ENCODE results near the gene GJD2.
A peak's percentile ranks its signal among the peaks of the same experiment; 100 is the strongest.

GJD2 gene

DNA sequence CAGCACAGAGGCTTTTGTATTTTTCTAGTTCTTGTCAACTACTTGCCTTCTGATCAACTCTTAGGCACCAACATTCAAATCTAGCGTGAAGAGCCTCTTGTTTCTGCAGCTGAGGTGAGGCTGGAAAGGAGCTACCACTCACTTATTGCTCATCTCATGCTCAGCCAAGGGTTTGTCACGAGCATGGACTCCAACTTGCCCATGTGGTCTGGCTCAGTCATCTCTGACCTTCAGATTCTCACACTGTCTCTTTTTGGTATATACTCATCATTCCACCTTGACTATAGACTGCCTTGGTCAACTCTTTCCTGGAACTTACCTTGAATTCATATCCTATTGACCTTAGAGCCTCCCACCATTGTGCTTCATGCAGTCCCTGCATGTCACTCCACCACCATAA lies 5.2 kb upstream of the GJD2 start:
- Mint-ChIP-seq H3K36me3 (ENCODE audit: insufficient read depth) (no peaks in the 10 kb centered on the region), H3K27me3 (peaks cover 61 to 73% of the 10 kb centered on the region in 2 donors), H3K27ac (no peak overlapping the region), H3K9me3 (no peaks in the 10 kb centered on the region), H3K4me3 (no peak overlapping the region), H3K4me1 (ENCODE audit: low read depth in 2 of 2) (peaks cover 0 to 2% of the 10 kb centered on the region in 2 donors)
- DNase-seq, result no peak
- ATAC-seq (replicated peaks), result no peak

GRCh38 chr15:34759347-34759746 lies 4.5 kb upstream of the GJD2 start:
- no peaks in the 10 kb centered on the region for H3K9me3 Mint-ChIP-seq
- peaks cover 62 to 76% of the 10 kb centered on the region in 2 donors for H3K27me3 Mint-ChIP-seq
- ATAC-seq (replicated peaks), result no peak
- DNase-seq, result no peak
- H3K4me1 Mint-ChIP-seq (ENCODE audit: low read depth in 2 of 2), result peaks cover 0 to 2% of the 10 kb centered on the region in 2 donors
- H3K27ac Mint-ChIP-seq, result no peak overlapping the region
- no peak overlapping the region for H3K4me3 Mint-ChIP-seq
- no peaks in the 10 kb centered on the region for H3K36me3 Mint-ChIP-seq (ENCODE audit: insufficient read depth)

DNA sequence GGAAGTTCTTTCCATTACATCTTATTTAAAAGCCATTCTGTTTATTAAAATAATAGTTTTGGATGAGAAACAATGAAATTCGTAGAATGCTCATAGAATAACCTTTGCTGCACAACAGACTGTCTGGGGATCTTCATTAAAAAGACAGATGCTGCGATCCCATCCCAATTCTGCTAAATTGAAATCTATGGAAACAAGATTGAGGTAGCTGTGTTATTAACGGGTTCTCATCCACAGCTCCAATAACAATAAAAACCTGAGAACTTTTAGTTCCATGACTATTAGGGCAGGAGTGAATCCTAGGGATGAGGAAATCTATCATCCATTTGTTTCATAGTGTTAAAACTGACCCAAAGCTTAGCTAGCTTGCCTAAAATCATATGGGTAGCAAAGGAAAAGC lies 2.5 kb upstream of the GJD2 start:
- no peak for DNase-seq
- Mint-ChIP-seq H3K36me3 (ENCODE audit: insufficient read depth) (no peaks in the 10 kb centered on the region), H3K9me3 (no peaks in the 10 kb centered on the region), H3K4me3 (no peak overlapping the region), H3K27me3 (peaks cover 74 to 84% of the 10 kb centered on the region in 2 donors), H3K27ac (no peak overlapping the region), H3K4me1 (ENCODE audit: low read depth in 2 of 2) (peaks cover 0 to 2% of the 10 kb centered on the region in 2 donors)
- no peak for ATAC-seq (replicated peaks)

DNA sequence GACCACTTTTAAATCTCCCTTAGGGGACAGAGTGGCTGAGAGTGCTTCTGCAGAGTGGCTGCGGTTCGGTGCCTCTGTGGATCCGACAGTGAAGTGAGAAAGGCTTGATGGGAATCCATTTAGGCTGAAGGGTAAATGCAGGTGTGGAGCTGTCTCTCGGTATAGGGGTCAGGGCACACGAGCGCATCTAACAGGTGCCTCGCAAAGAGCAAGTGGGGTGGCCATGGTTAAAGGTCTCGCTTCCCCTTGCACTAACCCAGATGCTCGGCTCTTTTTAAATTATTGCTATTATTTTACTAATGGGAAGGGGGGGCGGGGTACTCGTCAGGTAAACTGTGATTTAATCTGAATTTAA lies 598 bp upstream of the GJD2 start:
- no peak overlapping the region for H3K4me3 Mint-ChIP-seq
- no peak for DNase-seq
- peaks cover 74 to 91% of the 10 kb centered on the region in 2 donors for H3K27me3 Mint-ChIP-seq
- no peak overlapping the region for H3K27ac Mint-ChIP-seq
- no peaks in the 10 kb centered on the region for H3K9me3 Mint-ChIP-seq
- peaks cover 0 to 2% of the 10 kb centered on the region in 2 donors for H3K4me1 Mint-ChIP-seq (ENCODE audit: low read depth in 2 of 2)
- H3K36me3 Mint-ChIP-seq (ENCODE audit: insufficient read depth), result no peaks in the 10 kb centered on the region
- ATAC-seq (replicated peaks), result no peak

GRCh38 chr15:34754171-34754601 lies 612 bp downstream of the GJD2 start:
- peaks cover 65 to 91% of the 10 kb centered on the region in 2 donors for H3K27me3 Mint-ChIP-seq
- DNase-seq, result no peak
- ATAC-seq (replicated peaks), result no peak
- H3K27ac Mint-ChIP-seq, result no peak overlapping the region
- H3K36me3 Mint-ChIP-seq (ENCODE audit: insufficient read depth), result no peaks in the 10 kb centered on the region
- H3K4me1 Mint-ChIP-seq (ENCODE audit: low read depth in 2 of 2), result peaks cover 0 to 2% of the 10 kb centered on the region in 2 donors
- H3K9me3 Mint-ChIP-seq, result no peaks in the 10 kb centered on the region
- H3K4me3 Mint-ChIP-seq, result peak overlapping the region in 1 of 2 donors; percentile 69

DNA sequence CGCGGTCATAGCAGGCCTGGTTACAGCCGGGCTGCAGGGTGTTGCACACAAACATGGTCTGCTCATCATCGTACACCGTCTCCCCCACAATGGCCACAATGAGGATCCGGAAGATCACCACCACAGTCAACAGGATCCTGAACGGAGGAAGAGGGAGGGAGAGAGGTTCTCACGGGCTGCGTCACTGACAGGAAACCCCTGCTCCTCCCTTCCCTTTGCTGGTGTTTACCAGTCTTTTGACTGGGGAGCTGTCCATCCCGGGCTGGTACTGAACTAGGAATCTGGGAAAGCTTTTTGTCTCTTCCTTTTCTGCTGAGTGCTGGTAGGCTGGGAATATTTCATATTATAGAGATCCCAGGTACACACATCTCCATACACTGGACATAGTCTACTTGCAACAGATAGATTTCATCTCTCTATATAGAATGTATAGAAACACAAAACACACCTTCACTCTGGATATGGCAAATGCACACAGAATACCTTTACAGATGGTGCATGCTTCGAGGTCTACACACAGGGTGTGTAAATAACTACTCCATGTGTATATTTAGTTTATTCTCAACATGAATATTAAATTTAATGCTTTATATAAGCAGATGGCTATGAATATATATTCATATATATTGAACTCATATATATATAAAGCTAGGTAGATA lies 1.4 kb downstream of the GJD2 start:
- H3K36me3 Mint-ChIP-seq (ENCODE audit: insufficient read depth), result no peaks in the 10 kb centered on the region
- no peak for ATAC-seq (replicated peaks)
- no peak for DNase-seq
- peaks cover 0 to 2% of the 10 kb centered on the region in 2 donors for H3K4me1 Mint-ChIP-seq (ENCODE audit: low read depth in 2 of 2)
- H3K9me3 Mint-ChIP-seq, result no peaks in the 10 kb centered on the region
- H3K4me3 Mint-ChIP-seq, result no peak overlapping the region
- H3K27ac Mint-ChIP-seq, result no peak overlapping the region
- peaks cover 63 to 91% of the 10 kb centered on the region in 2 donors for H3K27me3 Mint-ChIP-seq

- H3K27ac Mint-ChIP-seq, result no peak overlapping the region
- ATAC-seq (replicated peaks) (no peak), DNase-seq (no peak)
- no peaks in the 10 kb centered on the region for H3K9me3 Mint-ChIP-seq
- no peak overlapping the region for H3K4me3 Mint-ChIP-seq
- H3K27me3 Mint-ChIP-seq, result peaks cover 48 to 85% of the 10 kb centered on the region in 2 donors
- H3K36me3 Mint-ChIP-seq (ENCODE audit: insufficient read depth), result no peaks in the 10 kb centered on the region
- no peaks in the 10 kb centered on the region for H3K4me1 Mint-ChIP-seq (ENCODE audit: low read depth in 2 of 2)
Measured at GRCh38 chr15:34749691-34750090, 5.1 kb downstream of the GJD2 start.

GRCh38 chr15:34739346-34739745 lies 15.5 kb downstream of the GJD2 start:
- no peaks in the 10 kb centered on the region for H3K36me3 Mint-ChIP-seq (ENCODE audit: insufficient read depth)
- no peak for ATAC-seq (replicated peaks)
- H3K27ac Mint-ChIP-seq, result no peak overlapping the region
- no peaks in the 10 kb centered on the region for H3K4me1 Mint-ChIP-seq (ENCODE audit: low read depth in 2 of 2)
- no peaks in the 10 kb centered on the region for H3K9me3 Mint-ChIP-seq
- no peak for DNase-seq
- H3K27me3 Mint-ChIP-seq, result peaks cover 38 to 63% of the 10 kb centered on the region in 2 donors
- no peak overlapping the region for H3K4me3 Mint-ChIP-seq

GRCh38 chr15:34738002-34738401 lies 16.8 kb downstream of the GJD2 start:
- Mint-ChIP-seq H3K9me3 (no peaks in the 10 kb centered on the region), H3K4me3 (no peak overlapping the region), H3K27ac (no peak overlapping the region), H3K27me3 (peaks cover 31 to 52% of the 10 kb centered on the region in 2 donors), H3K36me3 (ENCODE audit: insufficient read depth) (no peaks in the 10 kb centered on the region), H3K4me1 (ENCODE audit: low read depth in 2 of 2) (no peaks in the 10 kb centered on the region)
- ATAC-seq (replicated peaks) (no peak), DNase-seq (no peak)

GRCh38 chr15:34737477-34737876 lies 17.3 kb downstream of the GJD2 start:
- DNase-seq (no peak), ATAC-seq (replicated peaks) (no peak)

GRCh38 chr15:34734303-34734702 lies 20.5 kb downstream of the GJD2 start:
- DNase-seq (no peak), ATAC-seq (replicated peaks) (no peak)
- H3K4me1 Mint-ChIP-seq (ENCODE audit: low read depth in 2 of 2), result no peaks in the 10 kb centered on the region
- H3K36me3 Mint-ChIP-seq (ENCODE audit: insufficient read depth), result no peaks in the 10 kb centered on the region
- no peaks in the 10 kb centered on the region for H3K9me3 Mint-ChIP-seq
- H3K4me3 Mint-ChIP-seq, result no peak overlapping the region
- H3K27ac Mint-ChIP-seq, result no peak overlapping the region
- peaks cover 26 to 40% of the 10 kb centered on the region in 2 donors for H3K27me3 Mint-ChIP-seq

More at GRCh38 chr15:34737477-34737876, 17.3 kb downstream of the GJD2 start:
- Mint-ChIP-seq H3K36me3 (ENCODE audit: insufficient read depth) (no peaks in the 10 kb centered on the region), H3K4me1 (ENCODE audit: low read depth in 2 of 2) (no peaks in the 10 kb centered on the region), H3K4me3 (no peak overlapping the region), H3K9me3 (no peaks in the 10 kb centered on the region), H3K27ac (no peak overlapping the region), H3K27me3 (peaks cover 33 to 49% of the 10 kb centered on the region in 2 donors)

DNA sequence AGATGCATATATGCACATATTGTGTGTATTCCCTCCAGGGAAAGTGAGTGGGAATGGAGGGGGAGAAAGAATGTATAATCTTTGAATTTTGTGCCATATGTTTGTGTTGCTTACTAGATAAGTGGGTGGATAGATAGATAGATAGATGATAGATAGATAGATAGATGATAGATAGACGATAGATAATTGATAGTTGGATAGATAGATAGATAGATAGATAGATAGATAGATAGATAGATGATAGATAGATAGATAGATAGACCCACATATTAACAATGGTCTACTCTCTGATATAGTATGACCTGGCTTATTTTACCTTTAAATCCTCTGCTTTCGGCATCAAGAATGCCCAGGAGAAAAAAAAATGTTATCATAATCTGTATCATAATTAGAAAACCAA lies 21.2 kb downstream of the GJD2 start:
- Mint-ChIP-seq H3K4me3 (no peak overlapping the region), H3K27me3 (peaks cover 26 to 39% of the 10 kb centered on the region in 2 donors), H3K4me1 (ENCODE audit: low read depth in 2 of 2) (no peaks in the 10 kb centered on the region), H3K27ac (no peak overlapping the region), H3K9me3 (no peaks in the 10 kb centered on the region), H3K36me3 (ENCODE audit: insufficient read depth) (no peaks in the 10 kb centered on the region)
- ATAC-seq (replicated peaks), result no peak
- DNase-seq, result no peak

DNA sequence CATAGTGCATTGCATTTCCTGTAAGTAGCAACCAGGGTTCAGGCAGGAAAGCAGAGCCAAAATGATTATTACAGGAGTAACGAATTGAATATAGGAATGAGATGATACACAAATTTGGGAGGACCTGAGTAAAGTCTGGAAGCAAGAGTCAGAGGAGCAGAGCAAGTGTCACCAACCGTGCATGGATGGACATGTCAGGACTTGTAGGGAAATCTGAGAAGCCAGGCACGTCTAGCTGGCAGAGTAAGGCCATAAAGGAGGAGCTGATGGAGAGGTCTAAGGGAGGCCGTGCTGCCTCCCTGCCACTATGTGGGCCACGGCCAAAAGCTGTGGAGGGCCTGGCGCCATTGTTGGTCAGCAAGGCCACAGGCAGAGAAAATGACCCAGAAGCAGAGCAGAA lies 22.4 kb downstream of the GJD2 start:
- Mint-ChIP-seq H3K9me3 (no peaks in the 10 kb centered on the region), H3K27ac (no peak overlapping the region), H3K36me3 (ENCODE audit: insufficient read depth) (no peaks in the 10 kb centered on the region), H3K4me3 (no peak overlapping the region), H3K4me1 (ENCODE audit: low read depth in 2 of 2) (no peaks in the 10 kb centered on the region), H3K27me3 (peaks cover 33 to 39% of the 10 kb centered on the region in 2 donors)
- no peak for ATAC-seq (replicated peaks)
- no peak for DNase-seq

GRCh38 chr15:34730701-34731100 lies 24.1 kb downstream of the GJD2 start:
- no peak for DNase-seq
- no peak overlapping the region for H3K4me3 Mint-ChIP-seq
- no peak for ATAC-seq (replicated peaks)
- H3K27me3 Mint-ChIP-seq, result peaks cover 32 to 46% of the 10 kb centered on the region in 2 donors
- no peaks in the 10 kb centered on the region for H3K36me3 Mint-ChIP-seq (ENCODE audit: insufficient read depth)
- H3K4me1 Mint-ChIP-seq (ENCODE audit: low read depth in 2 of 2), result no peaks in the 10 kb centered on the region
- H3K9me3 Mint-ChIP-seq, result no peaks in the 10 kb centered on the region
- no peak overlapping the region for H3K27ac Mint-ChIP-seq

Measured in effector memory CD8-positive, alpha-beta T cell (primary cell).